RCC 7860 (cell line): Measurements from ENCODE around the gene PLEKHA6.
A peak's percentile ranks its signal among the peaks of the same experiment; 100 is the strongest.

Experiments
- DNase-seq: peaks from one replicate; pipeline ENCODE4 v3.0.0-alpha.2; 2015; ENCODE audit warnings: low spot score
- FAIRE-seq: peaks from 2 replicates; lab custom pipeline; 2012; peaks lifted over from hg19 to GRCh38; lab: Jason Lieb, UNC

PLEKHA6 gene

DNA sequence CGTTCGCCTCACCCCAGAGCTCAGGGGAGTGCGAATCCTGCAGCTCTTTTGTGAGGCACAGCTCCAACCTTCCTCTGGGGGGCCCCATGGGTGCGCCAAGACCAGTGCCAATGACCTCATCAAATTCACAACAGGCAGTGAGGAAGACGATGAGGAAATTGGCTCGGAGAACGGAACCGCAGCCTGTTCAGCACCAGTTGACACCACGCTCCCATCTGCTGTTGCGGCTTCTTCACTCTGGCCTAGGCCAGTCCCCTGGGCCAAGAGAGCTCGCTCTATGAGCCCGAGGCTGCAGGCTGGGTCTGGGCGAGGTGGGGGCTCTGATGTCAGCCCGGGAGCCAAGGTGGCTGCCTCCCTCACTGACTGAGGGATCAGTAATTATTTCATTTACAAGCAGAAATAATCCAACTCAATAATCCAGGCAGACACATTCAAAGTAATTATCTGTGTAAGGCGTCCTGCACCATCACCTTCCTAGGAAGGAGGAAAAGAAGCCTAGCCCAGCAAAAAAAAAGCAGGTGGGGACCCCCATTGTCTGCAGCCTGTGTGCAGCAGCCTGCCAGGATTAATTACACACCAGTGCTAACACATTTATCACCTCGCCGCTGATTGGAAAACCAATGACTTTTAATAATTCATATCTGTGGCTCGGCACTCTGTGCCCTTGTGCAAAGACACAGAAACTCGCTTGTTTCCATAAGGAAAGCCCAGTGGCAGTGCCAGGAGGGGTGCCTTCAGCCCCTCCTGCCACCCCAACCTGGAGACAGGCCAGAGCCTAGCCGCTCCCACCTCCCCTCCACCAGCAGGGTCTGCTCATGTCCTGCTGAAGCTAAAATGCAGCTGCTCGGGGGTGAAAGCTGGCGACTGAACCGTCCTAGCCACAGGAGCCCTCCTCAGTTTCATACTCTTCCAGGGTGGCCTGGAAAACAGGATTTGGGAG, 1.9 kb downstream of the PLEKHA6 start:
- DNase-seq, result no peak
- no peak for FAIRE-seq

DNA sequence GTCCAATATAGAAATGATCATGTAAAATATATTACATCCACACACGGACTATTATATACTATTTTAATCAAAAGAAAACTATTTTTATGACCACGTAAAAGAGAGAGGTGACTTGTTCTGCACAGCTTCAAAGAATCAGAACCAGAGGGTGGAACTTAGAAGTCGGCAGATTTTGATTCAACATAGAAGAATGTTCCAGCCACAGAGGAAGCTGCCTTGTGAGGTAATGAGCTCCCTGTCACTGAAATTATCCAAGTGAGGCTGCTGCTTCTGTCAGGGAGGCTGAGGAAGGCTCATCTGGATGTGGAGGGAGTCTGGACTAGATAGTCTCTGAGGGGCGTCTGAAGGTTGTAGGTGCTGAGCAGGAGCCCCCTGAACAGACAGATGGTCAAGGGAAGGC, 2.7 kb downstream of the PLEKHA6 start:
- no peak for DNase-seq
- FAIRE-seq, result no peak

DNA sequence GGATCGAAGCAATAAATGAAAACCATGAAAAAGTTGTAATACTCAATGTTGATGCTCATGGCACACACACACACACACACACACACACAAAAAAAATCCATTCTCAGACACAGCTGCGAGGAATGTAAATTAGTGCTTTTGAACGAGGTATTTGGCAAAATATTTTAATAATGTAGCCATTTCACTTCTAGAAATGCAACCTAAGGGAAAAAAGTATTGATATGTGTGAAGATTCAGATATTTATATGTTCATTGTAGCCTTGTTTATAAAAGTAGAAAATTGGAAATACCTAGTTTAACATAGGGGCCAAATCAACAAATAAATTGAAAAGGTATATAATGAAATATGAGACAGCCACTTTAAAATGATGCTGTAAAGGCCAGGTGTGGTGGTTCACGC, 3.8 kb downstream of the PLEKHA6 start:
- FAIRE-seq (no peak), DNase-seq (no peak)

DNA sequence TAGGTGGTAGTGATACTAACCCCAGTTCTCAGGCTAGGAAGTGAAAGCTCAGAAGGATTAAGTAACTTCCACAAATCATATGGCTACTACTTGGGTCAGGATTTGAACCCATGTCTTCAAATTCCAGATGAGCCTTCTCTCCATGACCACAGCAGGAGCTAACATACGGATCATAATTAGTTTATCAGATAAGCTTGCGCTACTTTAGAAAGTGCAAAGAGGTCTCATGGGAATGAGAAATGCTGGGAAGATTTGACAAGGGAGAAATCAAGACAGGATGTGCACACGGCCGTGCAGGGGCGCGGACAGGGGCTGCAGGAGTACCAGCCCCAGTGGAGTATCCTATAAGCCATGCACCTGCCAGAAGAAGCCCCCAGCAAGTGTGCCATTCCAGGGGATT, 5.2 kb downstream of the PLEKHA6 start:
- no peak for FAIRE-seq
- DNase-seq, result no peak

DNA sequence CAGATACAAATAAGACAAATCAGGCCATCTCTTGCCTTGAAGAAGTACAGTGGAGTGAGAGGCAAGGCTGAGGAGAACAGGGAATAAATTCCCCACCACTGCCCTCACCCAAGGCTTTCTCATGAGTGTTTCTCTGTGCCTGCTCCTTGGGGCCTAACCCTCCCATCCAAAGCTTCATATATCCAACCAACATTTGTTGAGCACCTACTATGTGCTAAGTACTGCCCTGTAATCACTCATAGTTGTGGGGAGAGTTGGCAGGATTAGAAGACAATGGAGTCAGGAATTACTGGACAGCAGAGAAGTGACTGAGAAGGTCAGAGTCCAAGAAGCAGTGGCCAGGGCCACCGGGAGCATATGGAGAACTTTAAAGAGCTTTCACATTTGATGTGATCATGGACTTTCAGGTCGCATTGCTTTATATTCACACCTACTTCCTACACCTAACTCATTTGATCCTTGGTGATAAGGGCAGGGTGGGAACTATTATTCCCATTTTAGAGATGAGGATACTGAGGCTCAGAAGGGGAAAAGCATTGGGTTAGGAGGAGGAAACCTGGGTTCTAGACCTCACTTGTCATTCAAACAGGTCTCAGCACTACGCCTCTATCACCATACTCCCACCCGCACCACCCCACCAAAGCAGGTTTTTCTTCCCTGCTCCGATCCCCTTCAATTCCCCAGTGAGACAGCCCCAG, 6.4 kb downstream of the PLEKHA6 start:
- DNase-seq (no peak), FAIRE-seq (no peak)

DNA sequence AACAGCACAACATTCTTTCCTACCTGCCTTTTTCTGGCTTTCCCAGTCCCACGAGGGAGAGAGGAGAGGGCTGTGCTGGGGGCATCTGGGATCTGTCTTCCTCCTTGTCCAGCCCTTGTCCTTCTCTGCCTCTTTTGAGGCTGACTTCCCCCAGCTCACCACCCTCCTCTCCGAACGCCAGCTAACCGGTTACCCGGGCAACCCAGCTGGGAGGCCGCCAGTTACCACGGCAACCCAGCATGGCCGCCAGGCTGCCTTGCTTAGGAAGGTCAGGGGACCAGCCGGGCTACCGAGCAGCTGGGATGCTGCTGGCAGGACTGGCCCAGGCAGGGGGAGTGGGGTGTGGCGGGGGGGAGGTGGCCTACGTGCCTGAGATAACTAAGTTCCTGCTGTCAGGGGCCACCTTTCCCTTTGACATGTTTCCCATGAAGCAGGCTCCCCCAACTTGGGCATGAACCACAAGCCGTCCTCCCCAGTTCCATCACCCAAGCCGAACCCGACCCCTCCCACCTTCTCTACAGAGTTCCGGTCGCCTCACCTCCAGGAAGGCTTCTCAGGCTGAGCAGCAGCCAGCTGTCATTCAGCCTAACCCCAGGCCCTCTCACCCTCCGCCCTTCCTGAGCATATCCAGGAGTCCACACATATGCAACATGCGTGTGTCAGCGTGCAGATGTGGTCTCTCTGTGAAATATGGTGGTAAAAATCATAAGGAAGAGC, 8.7 kb downstream of the PLEKHA6 start:
- DNase-seq (no peak), FAIRE-seq (no peak)

DNA sequence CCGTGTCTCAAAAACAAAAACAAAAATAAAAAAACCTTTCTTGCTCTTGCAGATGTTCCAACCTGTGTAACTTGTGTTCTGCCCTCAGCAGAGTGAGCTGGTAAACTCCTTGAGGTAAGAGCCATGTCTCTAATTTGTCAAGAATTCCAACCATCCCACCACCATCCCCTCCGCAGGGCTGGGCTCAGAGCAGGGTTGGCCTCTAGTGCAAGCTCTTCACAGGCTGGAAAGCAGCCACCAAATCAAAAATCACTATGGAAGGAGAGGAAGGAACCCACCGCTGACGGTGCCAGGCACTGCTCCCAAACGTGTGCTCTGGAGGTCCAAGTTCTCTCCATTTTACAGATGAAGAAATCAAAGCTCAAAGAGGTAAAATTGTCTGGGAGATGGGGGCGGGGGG, 9.4 kb downstream of the PLEKHA6 start:
- DNase-seq (no peak), FAIRE-seq (no peak)

DNA sequence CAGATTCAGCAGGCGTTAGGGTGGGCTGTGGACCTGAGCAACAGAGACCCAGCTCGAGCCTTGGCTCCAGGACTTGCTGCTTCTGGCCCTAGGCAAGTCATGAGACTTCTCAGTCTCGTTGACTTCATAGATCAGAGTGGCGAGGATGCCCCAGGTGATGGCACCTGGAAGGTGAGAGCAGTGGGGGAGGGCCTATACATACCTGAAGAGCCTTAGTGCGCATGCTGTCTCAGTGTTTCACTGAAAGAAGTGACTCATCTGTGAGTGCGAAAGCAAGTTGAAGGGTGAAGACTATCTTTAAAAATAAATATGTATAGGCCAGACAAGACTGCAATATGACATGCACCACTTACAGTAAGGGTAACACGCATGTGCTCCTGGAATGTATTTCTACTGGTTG, 10.1 kb downstream of the PLEKHA6 start:
- FAIRE-seq (no peak), DNase-seq (no peak)

DNA sequence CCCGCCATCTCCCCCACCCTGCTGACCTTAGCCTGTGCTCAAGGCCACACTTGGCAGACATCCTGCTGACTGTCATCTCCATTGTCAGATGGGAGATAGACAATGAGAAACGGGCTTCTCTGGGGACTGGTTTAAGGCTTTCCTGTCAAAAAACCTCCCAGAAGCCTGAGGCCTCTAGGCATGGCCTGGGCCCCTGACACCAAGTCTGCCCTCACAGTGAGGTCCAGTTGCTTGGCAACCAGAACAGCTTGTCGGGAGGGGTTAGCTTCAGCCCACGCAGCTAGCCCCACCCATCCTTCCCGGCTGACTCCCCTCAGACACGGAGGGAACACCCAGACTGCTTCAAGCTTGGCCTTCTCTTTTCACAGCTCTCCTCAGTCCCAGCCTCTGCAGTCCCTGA, 11.0 kb downstream of the PLEKHA6 start:
- FAIRE-seq (no peak), DNase-seq (no peak)

DNA sequence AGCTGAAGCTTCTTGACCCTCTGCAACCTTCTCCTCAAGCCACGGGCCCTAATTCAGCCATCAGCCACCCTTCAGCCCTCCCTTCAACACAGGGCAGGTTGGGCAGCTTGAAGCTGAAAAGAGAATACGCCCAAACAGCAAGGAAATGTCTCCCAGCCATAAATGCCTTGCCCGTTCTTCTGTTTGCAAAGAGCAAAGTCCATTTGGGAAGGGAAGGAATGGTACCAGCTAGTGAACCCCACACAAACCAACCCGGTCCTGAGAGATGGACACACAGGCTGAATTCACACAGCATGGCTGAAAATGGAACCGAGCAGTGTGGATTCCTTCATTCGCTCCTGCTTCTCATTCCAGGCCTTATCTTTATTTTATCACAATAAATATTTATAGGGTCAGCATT, 11.5 kb downstream of the PLEKHA6 start:
- FAIRE-seq, result no peak
- DNase-seq, result no peak

DNA sequence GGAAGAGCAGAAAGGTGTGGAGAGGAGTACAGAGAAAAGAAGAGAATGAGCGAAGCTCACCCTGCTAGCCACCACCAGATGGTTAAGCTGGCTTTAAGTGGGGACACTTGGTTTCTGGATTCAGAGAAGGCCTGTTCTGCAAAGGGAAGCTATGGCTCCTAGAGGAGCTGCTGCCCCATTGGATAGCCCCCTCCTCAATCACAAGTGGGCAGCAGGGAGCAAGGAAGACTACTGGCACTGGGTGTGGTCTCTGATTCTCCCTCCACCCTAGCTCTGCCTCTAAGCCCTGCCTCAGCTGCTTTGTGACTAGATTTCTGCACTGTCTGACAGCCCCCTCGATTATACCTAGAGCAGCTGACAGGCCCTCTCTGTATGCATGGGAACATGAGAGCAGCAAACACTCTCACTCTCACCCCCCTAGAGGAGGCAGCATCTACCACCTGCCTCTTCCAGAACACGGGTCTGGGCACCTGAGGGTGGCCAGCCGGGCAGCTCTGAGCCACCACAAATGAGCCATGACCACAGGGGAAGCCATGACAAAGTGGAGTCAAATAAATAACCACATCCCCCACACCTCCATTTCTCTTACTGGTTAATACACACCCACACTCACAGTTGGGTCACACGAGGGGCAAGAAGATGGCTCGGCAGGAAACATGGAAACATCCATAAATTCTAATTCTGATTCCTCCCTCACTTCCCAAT, 13.6 kb downstream of the PLEKHA6 start:
- no peak for FAIRE-seq

DNA sequence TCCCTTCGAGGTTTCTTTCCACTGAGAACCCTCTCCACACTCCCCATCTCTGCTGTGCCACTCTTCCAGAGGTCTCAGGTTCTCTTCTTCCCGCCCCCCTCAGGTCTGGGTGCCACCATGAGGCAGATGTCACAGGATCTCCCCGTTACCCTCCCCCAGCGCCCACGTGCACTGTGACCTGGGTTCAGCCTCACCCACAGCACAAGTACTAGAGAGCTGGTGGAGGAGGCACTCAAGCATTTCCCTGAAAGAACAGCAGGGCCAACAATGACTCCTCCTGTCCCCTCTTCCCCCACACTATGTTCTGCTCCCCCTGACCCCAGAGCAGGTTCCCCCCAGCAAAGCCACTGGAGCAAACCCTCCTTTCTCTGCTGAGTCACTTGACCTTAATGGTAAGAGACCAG, 14.3 kb downstream of the PLEKHA6 start:
- DNase-seq, result peak; percentile 67
- FAIRE-seq, result peak; percentile 76

More for the DNA sequence above, 13.6 kb downstream of the PLEKHA6 start:
- peak; percentile 30 for DNase-seq

DNA sequence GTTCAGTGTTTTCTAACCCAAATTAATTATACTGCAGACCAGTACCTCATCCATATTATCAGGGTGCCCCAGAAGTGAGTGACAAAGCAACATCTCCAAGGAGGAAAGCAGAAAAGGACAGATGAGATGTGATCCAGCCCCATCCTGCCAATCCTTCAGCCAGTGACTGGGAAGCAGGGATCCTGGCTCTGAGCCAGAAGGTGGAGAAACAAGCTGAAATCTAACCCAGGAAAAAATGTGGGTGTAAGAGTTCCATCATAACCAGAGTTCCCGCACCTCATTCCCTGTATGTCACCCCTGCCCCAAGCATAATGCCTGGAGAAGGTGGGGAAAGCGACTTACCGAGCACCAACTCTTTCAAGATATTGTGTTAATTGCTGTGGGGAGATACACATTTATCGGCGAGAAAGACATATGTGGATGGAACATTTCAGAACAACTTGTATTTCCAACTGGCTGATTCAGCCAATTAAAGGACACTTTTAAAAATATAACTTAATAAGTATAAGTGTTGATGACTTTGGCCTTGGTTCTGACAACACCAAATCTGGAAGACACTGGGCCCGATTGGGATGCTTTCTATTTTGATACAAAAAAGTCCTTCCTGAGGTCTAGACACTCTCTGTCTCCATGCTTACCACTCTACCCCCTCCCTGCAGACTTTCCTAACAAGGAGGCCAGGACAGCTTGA, 14.9 kb downstream of the PLEKHA6 start:
- FAIRE-seq, result no peak
- DNase-seq, result no peak

DNA sequence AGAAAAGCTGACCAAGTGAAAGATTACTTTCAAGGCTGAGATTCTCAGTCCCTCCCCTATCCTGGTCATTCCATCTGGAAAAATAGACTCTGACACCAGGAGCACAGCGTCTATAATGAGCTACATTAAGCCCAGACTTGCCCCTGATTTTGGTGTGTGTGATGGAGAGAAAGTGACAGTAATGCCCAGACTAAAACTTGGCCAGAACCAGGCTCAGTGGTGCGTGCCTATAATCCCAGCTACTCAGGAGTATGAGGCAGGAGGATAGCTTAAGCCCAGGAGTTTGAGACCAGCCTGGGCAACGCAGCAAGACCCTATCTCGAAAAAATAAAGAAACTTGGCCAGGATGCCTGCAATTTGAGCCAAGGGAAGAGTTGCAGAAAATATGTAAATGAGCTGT, 15.9 kb downstream of the PLEKHA6 start:
- no peak for FAIRE-seq

DNA sequence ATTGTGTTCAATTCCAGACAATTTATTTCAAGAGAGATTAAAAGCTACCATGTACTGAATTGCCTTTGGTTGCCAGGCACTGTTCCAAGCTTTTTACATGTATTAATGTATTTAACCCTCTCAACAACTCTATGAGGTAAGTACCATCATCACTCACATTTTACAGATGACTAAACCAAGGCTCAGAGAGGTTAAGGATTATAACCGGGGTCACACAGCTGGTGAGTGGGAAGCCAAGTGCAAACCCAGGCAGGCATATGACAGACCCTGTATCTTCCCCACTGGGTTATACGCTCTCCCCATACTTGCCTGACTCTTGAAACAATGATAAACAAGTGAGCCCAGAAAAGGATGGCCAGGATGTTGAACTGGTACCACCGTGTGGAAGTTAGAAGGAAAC, 16.5 kb downstream of the PLEKHA6 start:
- FAIRE-seq (no peak), DNase-seq (no peak)

More for the DNA sequence above, 15.9 kb downstream of the PLEKHA6 start:
- DNase-seq, result no peak

DNA sequence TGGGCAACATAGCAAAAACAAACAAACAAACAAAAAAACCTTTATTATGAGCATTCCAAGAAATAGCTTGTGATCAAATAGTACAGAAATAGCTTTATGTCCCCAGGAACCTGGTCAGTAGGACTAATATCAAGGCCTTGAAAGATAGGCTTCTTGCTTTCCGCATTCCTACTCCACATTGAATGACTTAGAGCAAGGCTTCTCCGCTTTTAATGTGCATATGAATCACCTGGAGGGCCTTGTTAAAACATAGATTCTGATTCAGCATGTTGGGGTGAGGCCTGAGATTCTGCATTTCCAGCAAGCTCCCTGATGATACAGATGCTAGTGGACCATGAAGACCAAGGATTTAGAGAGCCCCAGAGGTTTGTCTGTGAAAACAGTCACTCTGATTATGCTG, 17.4 kb downstream of the PLEKHA6 start:
- FAIRE-seq (no peak), DNase-seq (peak; percentile 40)

DNA sequence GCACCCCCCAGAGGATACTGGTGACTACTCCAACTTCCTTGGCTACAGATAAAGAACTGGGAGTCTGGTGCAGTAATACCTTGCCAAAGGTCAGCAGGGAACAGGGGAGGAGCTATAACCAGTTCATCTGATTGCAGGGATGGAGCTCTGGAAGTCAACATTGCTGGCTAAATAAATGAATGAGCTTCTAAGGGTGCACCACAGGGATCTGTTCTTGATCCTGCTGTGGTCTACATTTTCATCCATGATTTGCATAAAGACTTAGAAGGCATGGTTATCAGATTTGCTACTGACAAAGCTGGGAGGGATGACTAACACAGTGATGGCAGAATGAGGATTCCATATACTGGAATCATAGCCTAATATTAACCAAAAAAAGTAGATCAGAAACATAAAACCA, 18.3 kb downstream of the PLEKHA6 start:
- peak; percentile 33 for DNase-seq
- FAIRE-seq, result peak; percentile 55

DNA sequence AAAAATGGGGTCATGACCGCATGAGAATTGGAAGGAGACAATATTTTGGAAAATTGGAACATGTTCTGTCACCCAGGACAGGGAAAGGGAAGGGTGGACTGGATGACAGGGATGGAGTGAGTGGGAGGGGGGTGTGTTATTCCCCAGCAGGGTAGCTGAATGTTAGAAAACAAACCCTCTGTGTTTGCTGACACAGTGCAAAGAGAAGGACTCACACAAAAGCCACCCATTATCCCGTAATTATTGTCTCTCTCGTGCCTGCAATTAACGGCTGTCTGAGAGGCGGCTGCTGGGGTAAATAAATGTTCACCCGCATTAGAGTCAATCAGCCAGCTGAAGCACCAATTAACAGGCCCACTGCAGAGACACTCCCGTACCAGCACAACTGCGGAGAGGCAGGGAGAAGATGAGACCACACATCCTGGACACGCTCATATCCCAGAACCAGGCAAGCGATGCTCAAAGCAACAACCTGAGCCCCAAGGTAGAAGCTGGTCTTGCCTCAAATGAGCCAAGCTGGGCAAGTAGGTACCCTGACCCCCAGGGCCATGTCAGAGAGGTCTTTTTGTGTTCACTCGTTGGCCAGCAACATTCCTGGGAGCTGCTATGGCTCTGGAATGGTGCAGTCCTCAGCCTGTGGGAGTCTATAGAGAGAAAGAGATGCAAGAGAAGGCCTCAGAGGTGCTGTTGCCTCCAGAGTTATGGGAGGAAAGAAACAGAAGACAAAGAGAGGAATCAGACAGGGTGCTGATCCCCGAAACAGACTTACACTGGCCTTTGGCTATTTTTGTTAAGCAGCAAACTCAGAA, 19.4 kb downstream of the PLEKHA6 start:
- no peak for FAIRE-seq
- no peak for DNase-seq

DNA sequence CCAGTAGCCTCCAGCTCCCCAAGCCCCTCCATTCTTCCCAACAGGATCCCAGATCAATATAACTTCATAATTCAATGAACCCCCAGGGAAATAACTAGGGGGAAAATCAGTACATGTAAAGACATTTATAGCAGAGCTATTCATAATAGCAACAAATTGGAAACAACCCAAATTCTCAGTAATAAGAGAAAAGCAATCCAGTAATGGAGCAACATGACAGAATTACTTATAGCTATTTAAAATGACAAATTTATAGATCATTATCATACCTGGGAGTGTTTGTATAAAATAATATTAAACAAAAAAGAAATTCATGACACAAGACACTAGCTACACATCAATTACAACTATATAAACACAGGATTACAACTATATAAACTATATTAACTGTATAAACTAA, 20.2 kb downstream of the PLEKHA6 start:
- DNase-seq (no peak), FAIRE-seq (no peak)
